ENCODE results near the gene ATP11B. TPM values are rescaled to one million over a fixed set of nuclear protein-coding genes. Genes with fewer than 3 reads are reported as not detected.
A peak's percentile ranks its signal among the peaks of the same experiment; 100 is the strongest.

The ATP11B gene
- polyA plus RNA-seq, 2 of the 4 experiments (the other 2 are of a cell fraction): 10.1 to 17.2 TPM

DNA sequence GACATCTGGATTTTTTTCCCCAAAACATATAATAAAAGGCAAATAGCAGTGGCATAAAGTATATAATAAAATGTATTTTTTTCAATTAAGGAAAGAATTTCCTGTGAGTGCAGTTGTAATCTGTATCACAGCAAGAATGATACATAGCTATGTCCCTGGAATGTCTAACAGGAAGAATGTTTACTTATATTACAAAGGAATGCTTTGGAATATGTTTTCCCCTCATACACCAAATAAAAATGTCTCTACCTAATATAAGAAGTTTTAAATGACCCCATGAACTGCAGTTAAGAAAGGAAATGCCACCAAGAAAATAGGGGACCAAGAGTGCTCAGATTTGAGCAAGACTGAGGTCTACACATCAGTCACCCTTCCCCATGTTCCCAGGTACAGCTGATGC, 38.0 kb upstream of the ATP11B start:
- ChIA-PET POLR2A (no interaction called here), CTCF (interaction anchor here (1.1 kb wide), 1 partner anchor 27 kb away, joined by 3 read pairs; no protein-coding TSS in a partner anchor)
- Histone ChIP-seq H3K4me1 (peaks cover 10% of the 10 kb centered on the region; the same call in 1 of the 3 replicates), H3K4me2 (0 out of 3 replicates have a peak overlapping the region, but pooled peaks have one; percentile 7), H3K27ac (no peak overlapping the region), H3K9me3 (no peaks in the 10 kb centered on the region), H3K4me3 (no peak overlapping the region)
- FAIRE-seq (no peak), DNase-seq (ENCODE audit: low read depth in 1 of 2, low spot score in 1 of 2) (no peak), ATAC-seq (peak in 1 of 2 experiments; percentile 46; a peak in 1 of 6 replicates)
- TF ChIP-seq EHMT2 (IDR thresholded peaks at IDR 0.05; ENCODE audit: low read depth) (no peak), ZC3H11A (IDR thresholded peaks at IDR 0.05) (no peak), PHF8 (IDR thresholded peaks at IDR 0.05; ENCODE audit: borderline replicate concordance, low read depth) (no peak), HDAC2 (IDR thresholded peaks at IDR 0.05) (no peak), ESRRA (IDR thresholded peaks at IDR 0.05; ENCODE audit: borderline replicate concordance, low read length) (no peak), HOXB5 (CRISPR knock-in tag; IDR thresholded peaks at IDR 0.05) (no peak), NPAS2 (CRISPR knock-in tag; IDR thresholded peaks at IDR 0.05; ENCODE audit: borderline replicate concordance) (no peak), POLR2A (IDR thresholded peaks at IDR 0.05; ENCODE audit: low read length) (no peak), RAD21 (conservative IDR thresholded peaks at IDR 0.05 in 1 of 2, IDR thresholded peaks at IDR 0.05 in 1 of 2) (no peak), MYC (IDR thresholded peaks at IDR 0.05; ENCODE audit: borderline replicate concordance, low read length) (no peak), HEYL (CRISPR knock-in tag; IDR thresholded peaks at IDR 0.05) (no peak), JUNB (IDR thresholded peaks at IDR 0.05) (no peak)
- TF ChIP-seq, protein P1, sequence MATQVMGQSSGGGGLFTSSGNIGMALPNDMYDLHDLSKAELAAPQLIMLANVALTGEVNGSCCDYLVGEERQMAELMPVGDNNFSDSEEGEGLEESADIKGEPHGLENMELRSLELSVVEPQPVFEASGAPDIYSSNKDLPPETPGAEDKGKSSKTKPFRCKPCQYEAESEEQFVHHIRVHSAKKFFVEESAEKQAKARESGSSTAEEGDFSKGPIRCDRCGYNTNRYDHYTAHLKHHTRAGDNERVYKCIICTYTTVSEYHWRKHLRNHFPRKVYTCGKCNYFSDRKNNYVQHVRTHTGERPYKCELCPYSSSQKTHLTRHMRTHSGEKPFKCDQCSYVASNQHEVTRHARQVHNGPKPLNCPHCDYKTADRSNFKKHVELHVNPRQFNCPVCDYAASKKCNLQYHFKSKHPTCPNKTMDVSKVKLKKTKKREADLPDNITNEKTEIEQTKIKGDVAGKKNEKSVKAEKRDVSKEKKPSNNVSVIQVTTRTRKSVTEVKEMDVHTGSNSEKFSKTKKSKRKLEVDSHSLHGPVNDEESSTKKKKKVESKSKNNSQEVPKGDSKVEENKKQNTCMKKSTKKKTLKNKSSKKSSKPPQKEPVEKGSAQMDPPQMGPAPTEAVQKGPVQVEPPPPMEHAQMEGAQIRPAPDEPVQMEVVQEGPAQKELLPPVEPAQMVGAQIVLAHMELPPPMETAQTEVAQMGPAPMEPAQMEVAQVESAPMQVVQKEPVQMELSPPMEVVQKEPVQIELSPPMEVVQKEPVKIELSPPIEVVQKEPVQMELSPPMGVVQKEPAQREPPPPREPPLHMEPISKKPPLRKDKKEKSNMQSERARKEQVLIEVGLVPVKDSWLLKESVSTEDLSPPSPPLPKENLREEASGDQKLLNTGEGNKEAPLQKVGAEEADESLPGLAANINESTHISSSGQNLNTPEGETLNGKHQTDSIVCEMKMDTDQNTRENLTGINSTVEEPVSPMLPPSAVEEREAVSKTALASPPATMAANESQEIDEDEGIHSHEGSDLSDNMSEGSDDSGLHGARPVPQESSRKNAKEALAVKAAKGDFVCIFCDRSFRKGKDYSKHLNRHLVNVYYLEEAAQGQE (IDR thresholded peaks at IDR 0.05): no peak
- TF ChIP-seq, protein P2, sequence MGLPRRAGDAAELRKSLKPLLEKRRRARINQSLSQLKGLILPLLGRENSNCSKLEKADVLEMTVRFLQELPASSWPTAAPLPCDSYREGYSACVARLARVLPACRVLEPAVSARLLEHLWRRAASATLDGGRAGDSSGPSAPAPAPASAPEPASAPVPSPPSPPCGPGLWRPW (IDR thresholded peaks at IDR 0.05): no peak

DNA sequence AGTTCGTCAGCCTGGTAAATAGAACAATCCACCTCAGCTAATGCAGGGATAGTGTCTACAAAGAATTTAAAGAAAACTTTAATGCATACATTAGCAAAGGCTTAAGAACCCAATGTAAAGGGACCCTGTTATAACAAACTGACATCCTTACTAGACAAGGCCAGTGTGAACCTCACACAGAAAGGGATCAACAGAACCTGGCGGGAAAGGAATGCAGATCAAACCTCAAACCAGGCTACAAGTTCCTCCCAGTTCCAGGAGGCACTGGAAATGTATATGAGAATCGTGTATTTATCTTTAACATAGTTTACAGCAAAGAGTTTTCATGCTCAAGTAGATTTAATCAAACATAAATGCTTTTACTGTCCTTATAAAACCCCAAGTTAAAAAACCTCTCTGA, 37.6 kb upstream of the ATP11B start:
- H3K9me3 ChIP-seq: no peaks in the 10 kb centered on the region
- DNase-seq (ENCODE audit: low read depth in 1 of 2, low spot score in 1 of 2) (no peak), FAIRE-seq (no peak), ATAC-seq (no peak)
- POLR2A ChIA-PET: no interaction called here
- no peak overlapping the region for H3K27ac ChIP-seq
- H3K4me3 ChIP-seq: no peak overlapping the region
- peaks cover 10% of the 10 kb centered on the region; the same call in 1 of the 3 replicates for H3K4me1 ChIP-seq
- CTCF ChIA-PET: no interaction called here
- WGBS (ENCODE audit: missing lambda C conversion rate): 44% methylated on average over 3 of the region's 3 CpGs
- H3K4me2 ChIP-seq: 0 out of 3 replicates have a peak overlapping the region, but pooled peaks have one; percentile 7
- TF ChIP-seq ZNF302 (CRISPR knock-in tag; IDR thresholded peaks at IDR 0.05): no peak
- TF ChIP-seq, protein P2 (IDR thresholded peaks at IDR 0.05): no peak
- no peak for TF ChIP-seq POLR2A (IDR thresholded peaks at IDR 0.05; ENCODE audit: low read length)
- TF ChIP-seq CEBPB (IDR thresholded peaks at IDR 0.05): no peak
- no peak for TF ChIP-seq HOXB5 (CRISPR knock-in tag; IDR thresholded peaks at IDR 0.05)
- TF ChIP-seq, protein P3, sequence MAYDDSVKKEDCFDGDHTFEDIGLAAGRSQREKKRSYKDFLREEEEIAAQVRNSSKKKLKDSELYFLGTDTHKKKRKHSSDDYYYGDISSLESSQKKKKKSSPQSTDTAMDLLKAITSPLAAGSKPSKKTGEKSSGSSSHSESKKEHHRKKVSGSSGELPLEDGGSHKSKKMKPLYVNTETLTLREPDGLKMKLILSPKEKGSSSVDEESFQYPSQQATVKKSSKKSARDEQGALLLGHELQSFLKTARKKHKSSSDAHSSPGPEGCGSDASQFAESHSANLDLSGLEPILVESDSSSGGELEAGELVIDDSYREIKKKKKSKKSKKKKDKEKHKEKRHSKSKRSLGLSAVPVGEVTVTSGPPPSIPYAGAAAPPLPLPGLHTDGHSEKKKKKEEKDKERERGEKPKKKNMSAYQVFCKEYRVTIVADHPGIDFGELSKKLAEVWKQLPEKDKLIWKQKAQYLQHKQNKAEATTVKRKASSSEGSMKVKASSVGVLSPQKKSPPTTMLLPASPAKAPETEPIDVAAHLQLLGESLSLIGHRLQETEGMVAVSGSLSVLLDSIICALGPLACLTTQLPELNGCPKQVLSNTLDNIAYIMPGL (CRISPR knock-in tag; IDR thresholded peaks at IDR 0.05; ENCODE audit: borderline replicate concordance): no peak
- TF ChIP-seq TFCP2L1 (CRISPR knock-in tag; IDR thresholded peaks at IDR 0.05): no peak
- TF ChIP-seq BHLHE40 (IDR thresholded peaks at IDR 0.05; ENCODE audit: low read depth, low read length): no peak

All from A549 (cell line).